Suprapubic skin (tissue), 4 donors: ENCODE results near the gene HTRA2. TPM values are rescaled to one million over a fixed set of nuclear protein-coding genes. Genes with fewer than 3 reads are reported as not detected.

Experiments
- DNase-seq, 2 donors: peaks; one replicate each; pipeline ENCODE4 v3.0.0-alpha.2; 2019; ENCODE audit warnings: low spot score in 2 of 2
- H3K27ac ChIP-seq: fragments of 200-600 bp; sonication (generic); one replicate; pipeline ENCODE4 v1.5.1; 2019
- H3K27me3 ChIP-seq: fragments of 200-600 bp; sonication (generic); one replicate; pipeline ENCODE4 v1.5.1; 2019
- H3K36me3 ChIP-seq: fragments of 200-600 bp; sonication (generic); one replicate; pipeline ENCODE4 v1.5.1; 2019
- H3K4me1 ChIP-seq: fragments of 200-600 bp; sonication (generic); one replicate; pipeline ENCODE4 v1.5.1; 2019
- H3K4me3 ChIP-seq: fragments of 200-600 bp; sonication (generic); one replicate; pipeline ENCODE4 v1.5.1; 2019; ENCODE audit warnings: mild to moderate bottlenecking
- H3K9me3 ChIP-seq: fragments of 200-600 bp; sonication (generic); one replicate; pipeline ENCODE4 v1.5.1; 2019
- CTCF ChIP-seq, 2 donors: fragments of 200-600 bp in 1 of 2; fragments of 450-650 bp in 1 of 2; sonication (generic) in 1 of 2; IDR thresholded peaks; one replicate each; pipeline ENCODE4 v1.5.1; 2016 to 2019; ENCODE audit warnings: antibody characterized with exemption in 2 of 2, mild to moderate bottlenecking in 1 of 2, moderate library complexity in 1 of 2
- EP300 ChIP-seq: sonication (generic); formaldehyde crosslinking; IDR thresholded peaks from one replicate; pipeline ENCODE4 v1.6.1; 2017; ENCODE audit warnings: antibody characterized with exemption
- POLR2A ChIP-seq, 2 donors: fragments of 450-650 bp; IDR thresholded peaks; one replicate each; pipeline ENCODE4 v1.6.1; 2017; ENCODE audit warnings: antibody characterized with exemption in 2 of 2, mild to moderate bottlenecking in 2 of 2, moderate library complexity in 2 of 2
- POLR2AphosphoS5 ChIP-seq, 3 donors: sonication (generic); formaldehyde crosslinking; IDR thresholded peaks; one replicate each; pipeline ENCODE4 v1.6.1; 2017; ENCODE audit warnings: antibody characterized with exemption in 3 of 3
- WGBS: methylation state at CpG from one replicate; pipeline ENCODE4 v1.1.5; 2018; 5-methylcytosine and 5-hydroxymethylcytosine counted together
- total RNA-seq, 4 donors: library from RNA; depleted of rRNA; stranded (reverse); fragments of >200 nt; gene quantifications; one replicate each; pipeline ENCODE4 v1.1.0, GENCODE V29; 2016

HTRA2 gene
- total RNA-seq, 4 donors from 2014 or later, result 23.7 to 31.2 (median 27.1) TPM

GRCh38 chr2:74530239-74531187 is 780 bp downstream of the HTRA2 start:
- TF ChIP-seq EP300, result no peak
- TF ChIP-seq POLR2A (IDR thresholded peaks at IDR 0.05), result no peak
- no peak for TF ChIP-seq CTCF (IDR thresholded peaks at IDR 0.05)
- no peak for TF ChIP-seq POLR2AphosphoS5 (IDR thresholded peaks at IDR 0.05)
- H3K4me3 ChIP-seq, result peak overlapping the region; percentile 80
- WGBS, result 4% methylated on average over 26 of the region's 54 CpGs
- peak in 1 of 2 donors; percentile 77 for DNase-seq
- no peaks in the 10 kb centered on the region for H3K27me3 ChIP-seq
- peaks cover 45% of the 10 kb centered on the region for H3K36me3 ChIP-seq
- H3K4me1 ChIP-seq, result peaks cover 35% of the 10 kb centered on the region
- H3K27ac ChIP-seq, result peak overlapping the region; percentile 92
- H3K9me3 ChIP-seq, result no peaks in the 10 kb centered on the region

DNA sequence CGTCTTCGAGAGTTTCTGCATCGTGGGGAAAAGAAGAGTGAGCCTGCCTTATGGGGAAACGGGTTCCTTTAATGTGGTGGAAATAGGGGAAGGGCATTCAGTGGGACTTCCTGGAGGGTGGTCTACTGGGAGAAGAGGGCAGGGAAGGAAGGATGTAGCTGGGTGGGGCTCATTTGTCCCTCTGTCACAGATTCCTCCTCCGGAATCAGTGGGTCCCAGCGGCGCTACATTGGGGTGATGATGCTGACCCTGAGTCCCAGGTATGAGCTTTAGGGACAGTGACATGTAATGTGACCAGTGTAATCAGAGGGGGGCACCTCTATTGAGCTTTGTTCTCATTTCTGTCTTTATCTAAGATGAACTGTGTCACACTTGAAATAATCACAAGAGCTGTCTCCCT is 1.9 kb downstream of the HTRA2 start:
- H3K4me1 ChIP-seq, result peaks cover 30% of the 10 kb centered on the region
- WGBS, result 83% methylated on average over 7 of the region's 7 CpGs
- H3K9me3 ChIP-seq, result no peaks in the 10 kb centered on the region
- DNase-seq, result no peak
- peaks cover 34% of the 10 kb centered on the region for H3K36me3 ChIP-seq
- no peak overlapping the region for H3K27ac ChIP-seq
- H3K27me3 ChIP-seq, result no peaks in the 10 kb centered on the region
- no peak overlapping the region for H3K4me3 ChIP-seq
- TF ChIP-seq POLR2A (IDR thresholded peaks at IDR 0.05) (no peak), CTCF (IDR thresholded peaks at IDR 0.05) (no peak), POLR2AphosphoS5 (IDR thresholded peaks at IDR 0.05) (no peak), EP300 (no peak)

GRCh38 chr2:74532222-74532621 is 2.5 kb downstream of the HTRA2 start:
- Histone ChIP-seq H3K4me3 (no peak overlapping the region), H3K27me3 (no peaks in the 10 kb centered on the region), H3K9me3 (no peaks in the 10 kb centered on the region), H3K36me3 (peaks cover 28% of the 10 kb centered on the region), H3K27ac (no peak overlapping the region), H3K4me1 (peaks cover 30% of the 10 kb centered on the region)
- TF ChIP-seq EP300 (no peak), POLR2AphosphoS5 (IDR thresholded peaks at IDR 0.05) (no peak), POLR2A (IDR thresholded peaks at IDR 0.05) (no peak), CTCF (IDR thresholded peaks at IDR 0.05) (no peak)
- DNase-seq, result no peak

DNA sequence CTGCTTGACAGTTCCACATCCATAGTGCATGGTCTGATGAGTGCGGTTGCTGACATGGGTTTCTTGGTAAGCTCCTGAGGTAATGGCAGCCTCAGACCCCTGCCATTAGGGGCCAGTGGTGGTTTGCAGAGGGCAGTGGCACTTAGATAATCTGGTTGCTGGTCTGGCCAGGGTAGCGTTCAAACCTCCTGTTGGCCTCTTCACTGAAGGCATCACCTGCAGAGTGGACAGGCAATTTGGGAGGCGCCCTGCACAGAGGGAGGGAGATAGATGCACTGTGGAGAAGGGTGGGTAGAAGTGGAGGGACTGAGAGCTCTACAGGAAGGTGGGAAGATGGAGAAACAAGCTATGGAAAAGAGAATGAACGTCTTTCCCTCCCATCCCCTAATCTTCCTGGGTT is 3.7 kb downstream of the HTRA2 start:
- H3K9me3 ChIP-seq, result no peaks in the 10 kb centered on the region
- H3K4me1 ChIP-seq, result peaks cover 21% of the 10 kb centered on the region
- no peak for TF ChIP-seq POLR2A (IDR thresholded peaks at IDR 0.05)
- TF ChIP-seq EP300, result no peak
- no peak for TF ChIP-seq POLR2AphosphoS5 (IDR thresholded peaks at IDR 0.05)
- no peak for TF ChIP-seq CTCF (IDR thresholded peaks at IDR 0.05)
- WGBS, result 86% methylated on average over 4 of the region's 4 CpGs
- DNase-seq, result no peak
- H3K4me3 ChIP-seq, result no peak overlapping the region
- H3K27ac ChIP-seq, result no peak overlapping the region
- H3K36me3 ChIP-seq, result peaks cover 17% of the 10 kb centered on the region
- H3K27me3 ChIP-seq, result no peaks in the 10 kb centered on the region

GRCh38 chr2:74534411-74534810 is 4.7 kb downstream of the HTRA2 start:
- Histone ChIP-seq H3K36me3 (peaks cover 17% of the 10 kb centered on the region), H3K4me3 (no peak overlapping the region), H3K27me3 (no peaks in the 10 kb centered on the region), H3K27ac (no peak overlapping the region), H3K9me3 (no peaks in the 10 kb centered on the region), H3K4me1 (peaks cover 14% of the 10 kb centered on the region)
- TF ChIP-seq CTCF (IDR thresholded peaks at IDR 0.05) (no peak), POLR2AphosphoS5 (IDR thresholded peaks at IDR 0.05) (no peak), POLR2A (IDR thresholded peaks at IDR 0.05) (no peak), EP300 (no peak)
- WGBS, result 77% methylated on average over 12 of the region's 12 CpGs
- no peak for DNase-seq
